SK-N-SH (cell line): ENCODE results near the gene EFNB1.

Source experiments
- CTCF ChIP-seq: fragments of 200-600 bp; sonication (generic); IDR thresholded peaks from 2 replicates; pipeline ENCODE4 v1.6.1; 2017; ENCODE audit warnings: antibody characterized with exemption, mild to moderate bottlenecking, moderate library complexity
- ELF1 ChIP-seq: IDR thresholded peaks from 2 replicates; pipeline ENCODE4 v1.4.0; 2012
- PBX3 ChIP-seq: IDR thresholded peaks from 2 replicates; pipeline ENCODE4; 2012
- POLR2AphosphoS5 ChIP-seq: IDR thresholded peaks from 2 replicates; pipeline ENCODE4 v1.6.1; 2012; ENCODE audit warnings: low read depth, low read length
- RFX5 ChIP-seq: IDR thresholded peaks from 2 replicates; pipeline ENCODE4 v1.6.1; 2012; ENCODE audit warnings: mild to moderate bottlenecking, improper control_type of control experiment, low read length
- SIN3A ChIP-seq: IDR thresholded peaks from 2 replicates; pipeline ENCODE4 v1.6.1; 2012; ENCODE audit warnings: low read depth, mild to moderate bottlenecking, low read length, moderate library complexity, borderline replicate concordance
- TAF1 ChIP-seq: IDR thresholded peaks from 2 replicates; pipeline ENCODE4 v1.6.1; 2012; ENCODE audit warnings: low read depth, mild to moderate bottlenecking, low read length, moderate library complexity, borderline replicate concordance
- TF ChIP-seq, protein P1 (sequence below): fragments of 150-350 bp; IDR thresholded peaks from 2 replicates; pipeline ENCODE4 v1.6.1; 2017; ENCODE audit warnings: antibody characterized with exemption, low read length, low read depth, borderline replicate concordance

GRCh38 chrX:68835104-68835442, 6.3 kb downstream of the EFNB1 start:
- TF ChIP-seq ELF1 (no peak), TAF1 (no peak), CTCF (no peak), SIN3A (no peak), RFX5 (no peak), PBX3 (no peak), POLR2AphosphoS5 (no peak)
- TF ChIP-seq, protein P1, sequence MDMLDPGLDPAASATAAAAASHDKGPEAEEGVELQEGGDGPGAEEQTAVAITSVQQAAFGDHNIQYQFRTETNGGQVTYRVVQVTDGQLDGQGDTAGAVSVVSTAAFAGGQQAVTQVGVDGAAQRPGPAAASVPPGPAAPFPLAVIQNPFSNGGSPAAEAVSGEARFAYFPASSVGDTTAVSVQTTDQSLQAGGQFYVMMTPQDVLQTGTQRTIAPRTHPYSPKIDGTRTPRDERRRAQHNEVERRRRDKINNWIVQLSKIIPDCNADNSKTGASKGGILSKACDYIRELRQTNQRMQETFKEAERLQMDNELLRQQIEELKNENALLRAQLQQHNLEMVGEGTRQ, result no peak
